Measurements from ENCODE around the gene SLC7A14.

The SLC7A14 gene

GRCh38 chr3:170531657-170532335 is 54.1 kb downstream of the SLC7A14 start:
- no peak for DNase-seq

- no peak for DNase-seq
These were observed 54.8 kb downstream of the SLC7A14 start for GRCh38 chr3:170531054-170531453.

- DNase-seq: no peak
These were observed 56.0 kb downstream of the SLC7A14 start for GRCh38 chr3:170529912-170530311.

GRCh38 chr3:170529346-170529745 is 56.5 kb downstream of the SLC7A14 start:
- no peak for DNase-seq

GRCh38 chr3:170528726-170529125 is 57.1 kb downstream of the SLC7A14 start:
- no peak for DNase-seq

- peak; percentile 92 for DNase-seq
These were observed 61.8 kb downstream of the SLC7A14 start for GRCh38 chr3:170524073-170524472.

- DNase-seq: no peak
These were observed 62.6 kb downstream of the SLC7A14 start for GRCh38 chr3:170523248-170523647.

- DNase-seq: no peak
These were observed 63.7 kb downstream of the SLC7A14 start for GRCh38 chr3:170522201-170522600.

GRCh38 chr3:170520996-170521395 is 64.9 kb downstream of the SLC7A14 start:
- DNase-seq: peak; percentile 28

- no peak for DNase-seq
These were observed 68.5 kb downstream of the SLC7A14 start for GRCh38 chr3:170517242-170517945.

GRCh38 chr3:170513642-170514041 is 72.2 kb downstream of the SLC7A14 start:
- no peak for DNase-seq

- no peak for DNase-seq
These were observed 74.5 kb downstream of the SLC7A14 start for GRCh38 chr3:170511371-170511770.

- DNase-seq: no peak
These were observed 77.0 kb downstream of the SLC7A14 start for GRCh38 chr3:170508839-170509238.

GRCh38 chr3:170508291-170508690 is 77.6 kb downstream of the SLC7A14 start:
- no peak for DNase-seq

- DNase-seq: no peak
These were observed 78.8 kb downstream of the SLC7A14 start for GRCh38 chr3:170507063-170507462.

- DNase-seq: no peak
These were observed 79.3 kb downstream of the SLC7A14 start for GRCh38 chr3:170506556-170506955.

- no peak for DNase-seq
These were observed 83.6 kb downstream of the SLC7A14 start for GRCh38 chr3:170502297-170502696.

GRCh38 chr3:170500995-170501394 is 84.9 kb downstream of the SLC7A14 start:
- no peak for DNase-seq

- no peak for DNase-seq
These were observed 85.4 kb downstream of the SLC7A14 start for GRCh38 chr3:170500462-170500861.

- DNase-seq: no peak
These were observed 86.2 kb downstream of the SLC7A14 start for GRCh38 chr3:170499562-170500156.

- no peak for DNase-seq
These were observed 88.4 kb downstream of the SLC7A14 start for GRCh38 chr3:170497207-170498095.

GRCh38 chr3:170496868-170497140 is 89.1 kb downstream of the SLC7A14 start:
- no peak for DNase-seq
